ENCODE results near the gene CISTR. TPM values are rescaled to one million over a fixed set of nuclear protein-coding genes. Genes with fewer than 3 reads are reported as not detected.

The CISTR gene
- total RNA-seq, 4 donors from 2014 or later = not detected

GRCh38 chr12:53736592-53736991 is 15.2 kb downstream of the CISTR start:
- no peak for DNase-seq
- no peak for TF ChIP-seq POLR2A (IDR thresholded peaks at IDR 0.05)
- no peak for TF ChIP-seq CTCF (IDR thresholded peaks at IDR 0.05)
- Histone ChIP-seq H3K27me3 (peaks cover 0 to 7% of the 10 kb centered on the region in 2 donors), H3K36me3 (no peaks in the 10 kb centered on the region), H3K4me3 (no peak overlapping the region), H3K4me1 (peaks cover 0 to 9% of the 10 kb centered on the region in 2 donors), H3K27ac (no peak overlapping the region), H3K9me3 (no peaks in the 10 kb centered on the region)
- intact Hi-C loops (cut with DNase I; ENCODE audit: low total_unique reads) = no loop called here

- Histone ChIP-seq H3K27ac (no peak overlapping the region), H3K36me3 (no peaks in the 10 kb centered on the region), H3K4me1 (peaks cover 0 to 9% of the 10 kb centered on the region in 2 donors), H3K9me3 (no peaks in the 10 kb centered on the region), H3K4me3 (no peak overlapping the region), H3K27me3 (peaks cover 0 to 7% of the 10 kb centered on the region in 2 donors)
- no peak for TF ChIP-seq POLR2A (IDR thresholded peaks at IDR 0.05)
- no peak for TF ChIP-seq CTCF (IDR thresholded peaks at IDR 0.05)
- no peak for DNase-seq
- intact Hi-C loops (cut with DNase I; ENCODE audit: low total_unique reads) = no loop called here
These were observed 16.2 kb downstream of the CISTR start for GRCh38 chr12:53735556-53735955.

GRCh38 chr12:53734425-53734824 is 17.4 kb downstream of the CISTR start:
- no peaks in the 10 kb centered on the region for H3K36me3 ChIP-seq
- H3K4me1 ChIP-seq = peaks cover 0 to 3% of the 10 kb centered on the region in 2 donors
- no peaks in the 10 kb centered on the region for H3K9me3 ChIP-seq
- intact Hi-C loops (cut with DNase I; ENCODE audit: low total_unique reads) = no loop called here
- TF ChIP-seq CTCF (IDR thresholded peaks at IDR 0.05) (no peak), POLR2A (IDR thresholded peaks at IDR 0.05) (no peak)
- H3K27ac ChIP-seq = no peak overlapping the region
- no peak overlapping the region for H3K4me3 ChIP-seq
- peaks cover 0 to 7% of the 10 kb centered on the region in 2 donors for H3K27me3 ChIP-seq
- DNase-seq = no peak

- Histone ChIP-seq H3K4me3 (no peak overlapping the region), H3K27me3 (peaks cover 0 to 6% of the 10 kb centered on the region in 2 donors), H3K4me1 (no peaks in the 10 kb centered on the region), H3K27ac (no peak overlapping the region), H3K9me3 (no peaks in the 10 kb centered on the region), H3K36me3 (no peaks in the 10 kb centered on the region)
- no peak for DNase-seq
- no peak for TF ChIP-seq POLR2A (IDR thresholded peaks at IDR 0.05)
- no peak for TF ChIP-seq CTCF (IDR thresholded peaks at IDR 0.05)
- intact Hi-C loops (cut with DNase I; ENCODE audit: low total_unique reads) = no loop called here
These were observed 18.0 kb downstream of the CISTR start for GRCh38 chr12:53733807-53734200.

- Histone ChIP-seq H3K4me1 (no peaks in the 10 kb centered on the region), H3K27ac (no peak overlapping the region), H3K4me3 (no peak overlapping the region), H3K27me3 (peaks cover 0 to under 1% of the 10 kb centered on the region in 2 donors), H3K9me3 (no peaks in the 10 kb centered on the region), H3K36me3 (no peaks in the 10 kb centered on the region)
- no peak for DNase-seq
- intact Hi-C loops (cut with DNase I; ENCODE audit: low total_unique reads) = no loop called here
- TF ChIP-seq POLR2A (IDR thresholded peaks at IDR 0.05) (no peak), CTCF (IDR thresholded peaks at IDR 0.05) (no peak)
These were observed 18.6 kb downstream of the CISTR start for GRCh38 chr12:53733051-53733806.
